Effector memory CD8-positive, alpha-beta T cell (primary cell): ENCODE data around the gene GALNT2.

Experiments used
- ATAC-seq: fragments of 150-1000 bp; cut with Tn5 transposase; replicated peaks from 2 replicates; pipeline ENCODE4 v1.10.0; 2021; ENCODE audit warnings: mild to moderate bottlenecking, moderate library complexity
- DNase-seq, 3 experiments: peaks; one replicate each; pipeline ENCODE4 v3.0.0; 2021
- H3K27ac Mint-ChIP-seq, 2 donors: one replicate each; pipeline ENCODE4 v1.8.0; 2022; ENCODE audit warnings: mild to moderate bottlenecking in 2 of 2, mixed read lengths in 2 of 2, moderate library complexity in 2 of 2
- H3K27me3 Mint-ChIP-seq, 2 donors: one replicate each; pipeline ENCODE4 v1.8.0; 2022; ENCODE audit warnings: mixed read lengths in 2 of 2
- H3K36me3 Mint-ChIP-seq: one replicate; pipeline ENCODE4 v1.8.0; 2022; ENCODE audit warnings: mild to moderate bottlenecking, moderate library complexity, mixed read lengths; ENCODE audit not compliant: insufficient read depth
- H3K4me1 Mint-ChIP-seq, 2 donors: one replicate each; pipeline ENCODE4 v1.8.0; 2022; ENCODE audit warnings: low read depth in 2 of 2, mixed read lengths in 2 of 2
- H3K4me3 Mint-ChIP-seq, 2 donors: one replicate each; pipeline ENCODE4 v1.8.0; 2022; ENCODE audit warnings: mild to moderate bottlenecking in 2 of 2, mixed read lengths in 2 of 2, moderate library complexity in 2 of 2
- H3K9me3 Mint-ChIP-seq, 2 donors: one replicate each; pipeline ENCODE4 v1.8.0; 2022; ENCODE audit warnings: mixed read lengths in 2 of 2

The GALNT2 gene

DNA sequence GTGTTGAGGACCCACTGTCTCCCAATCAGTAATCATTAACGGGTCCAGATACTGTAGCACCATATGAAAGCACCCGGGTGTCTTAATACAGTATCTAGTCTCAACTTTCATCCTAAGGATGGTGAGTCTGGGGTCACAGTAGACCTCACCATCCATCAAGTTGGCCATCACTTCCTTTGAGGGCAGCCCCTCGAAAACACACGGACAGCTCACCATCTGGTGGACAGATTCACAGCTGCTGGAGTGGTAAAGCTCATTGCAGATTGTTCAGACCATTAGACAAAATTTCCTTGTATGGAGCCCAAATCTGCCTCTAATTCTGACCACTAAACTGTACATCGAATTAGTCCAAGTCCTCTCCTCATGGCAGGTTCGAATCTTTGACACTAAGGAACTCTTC, 236.0 kb downstream of the GALNT2 start:
- Mint-ChIP-seq H3K27ac (no peak overlapping the region), H3K4me3 (no peak overlapping the region), H3K36me3 (no peaks in the 10 kb centered on the region), H3K27me3 (peaks cover 0 to 33% of the 10 kb centered on the region in 2 donors), H3K9me3 (no peaks in the 10 kb centered on the region), H3K4me1 (no peaks in the 10 kb centered on the region)
- no peak for DNase-seq
- no peak for ATAC-seq

DNA sequence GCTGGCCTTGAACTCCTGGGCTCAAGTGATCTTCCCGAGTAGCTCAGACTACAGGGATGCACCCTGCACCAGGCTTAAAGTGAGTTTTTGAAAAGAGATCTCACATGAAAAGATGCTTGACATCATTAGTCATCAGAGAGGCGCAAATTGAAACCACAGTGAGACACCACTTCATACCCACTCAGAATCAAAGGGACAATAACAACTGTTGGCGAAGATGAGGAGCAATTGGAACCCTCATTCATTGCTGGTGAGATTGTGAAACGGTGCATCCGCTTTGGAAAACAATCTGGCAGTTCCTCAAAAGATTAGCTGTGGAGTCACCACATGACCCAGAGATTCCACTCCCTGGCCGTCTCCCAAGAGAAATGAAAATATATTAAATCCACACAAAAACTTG, 236.8 kb downstream of the GALNT2 start:
- H3K27ac Mint-ChIP-seq: no peak overlapping the region
- H3K9me3 Mint-ChIP-seq: no peaks in the 10 kb centered on the region
- H3K36me3 Mint-ChIP-seq: no peaks in the 10 kb centered on the region
- H3K4me1 Mint-ChIP-seq: no peaks in the 10 kb centered on the region
- H3K27me3 Mint-ChIP-seq: peaks cover 0 to 33% of the 10 kb centered on the region in 2 donors
- DNase-seq: no peak
- no peak for ATAC-seq
- no peak overlapping the region for H3K4me3 Mint-ChIP-seq

DNA sequence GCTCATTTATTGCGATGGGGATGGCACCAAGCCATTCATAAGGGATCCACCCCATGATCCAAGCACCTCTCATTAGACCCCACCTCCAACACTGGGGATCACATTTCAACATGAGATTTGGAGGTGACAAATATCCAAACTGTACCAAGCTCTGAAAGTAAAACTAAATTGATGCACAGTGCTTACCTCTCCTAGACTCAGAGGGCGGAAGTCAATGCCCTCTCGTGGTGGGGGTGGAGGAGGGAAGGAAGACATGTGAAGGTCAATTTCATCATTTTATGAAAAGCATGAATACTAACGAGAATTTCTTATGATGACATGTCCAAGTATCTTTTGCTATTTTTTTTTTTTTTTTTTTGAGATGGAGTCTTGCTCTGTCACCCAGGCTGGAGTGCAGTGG, 239.1 kb downstream of the GALNT2 start:
- no peak overlapping the region for H3K4me3 Mint-ChIP-seq
- H3K4me1 Mint-ChIP-seq: peaks cover 3 to 4% of the 10 kb centered on the region in 2 donors
- H3K27me3 Mint-ChIP-seq: peaks cover 5 to 33% of the 10 kb centered on the region in 2 donors
- DNase-seq (no peak), ATAC-seq (peak; percentile 33)
- no peaks in the 10 kb centered on the region for H3K36me3 Mint-ChIP-seq
- H3K9me3 Mint-ChIP-seq: no peaks in the 10 kb centered on the region
- no peak overlapping the region for H3K27ac Mint-ChIP-seq

DNA sequence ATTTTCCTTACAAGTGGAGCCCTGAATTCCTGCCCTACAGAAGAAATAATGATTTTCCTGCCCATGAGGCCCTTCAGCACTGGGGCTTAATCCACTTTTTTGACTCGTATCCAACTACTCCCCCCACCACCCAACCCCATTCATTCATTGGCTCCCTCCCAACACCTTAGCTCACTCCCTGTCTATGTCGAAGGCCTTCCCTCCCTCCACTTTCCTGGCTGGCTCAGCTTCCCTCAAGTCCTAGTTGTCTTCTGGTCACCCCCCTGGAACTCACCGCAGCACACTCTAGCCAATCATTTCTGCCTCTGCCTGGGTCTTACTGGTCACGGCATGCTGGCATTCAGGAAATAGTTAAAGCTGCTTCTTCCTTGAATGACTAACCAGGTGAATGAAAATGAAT, 240.2 kb downstream of the GALNT2 start:
- H3K36me3 Mint-ChIP-seq: no peaks in the 10 kb centered on the region
- H3K4me3 Mint-ChIP-seq: no peak overlapping the region
- no peaks in the 10 kb centered on the region for H3K9me3 Mint-ChIP-seq
- H3K27me3 Mint-ChIP-seq: peaks cover 5 to 39% of the 10 kb centered on the region in 2 donors
- H3K27ac Mint-ChIP-seq: no peak overlapping the region
- ATAC-seq (no peak), DNase-seq (no peak)
- peaks cover 3 to 4% of the 10 kb centered on the region in 2 donors for H3K4me1 Mint-ChIP-seq

DNA sequence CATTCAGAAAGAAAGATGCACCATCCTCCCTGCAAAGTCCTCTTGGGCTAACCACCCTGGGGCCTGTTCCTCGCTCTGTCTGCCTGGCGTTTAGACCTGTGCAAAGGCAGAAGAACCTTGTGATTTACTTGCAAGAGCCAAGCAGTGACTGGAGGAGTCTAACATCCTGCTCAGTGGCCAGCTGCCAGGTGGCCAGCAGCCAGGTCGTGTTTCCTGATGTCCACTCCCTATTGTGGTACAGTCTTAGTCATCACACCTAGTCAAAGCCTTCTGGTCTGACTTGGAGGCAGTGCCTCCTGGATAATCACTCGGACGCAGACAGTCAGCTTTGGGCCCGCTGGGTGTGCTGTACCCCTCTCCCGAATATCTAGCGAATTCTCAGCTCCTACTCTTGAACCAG, 241.0 kb downstream of the GALNT2 start:
- H3K4me1 Mint-ChIP-seq: peaks cover 3 to 4% of the 10 kb centered on the region in 2 donors
- DNase-seq (no peak), ATAC-seq (no peak)
- no peaks in the 10 kb centered on the region for H3K36me3 Mint-ChIP-seq
- H3K27ac Mint-ChIP-seq: no peak overlapping the region
- H3K4me3 Mint-ChIP-seq: no peak overlapping the region
- peaks cover 9 to 37% of the 10 kb centered on the region in 2 donors for H3K27me3 Mint-ChIP-seq
- H3K9me3 Mint-ChIP-seq: no peaks in the 10 kb centered on the region

DNA sequence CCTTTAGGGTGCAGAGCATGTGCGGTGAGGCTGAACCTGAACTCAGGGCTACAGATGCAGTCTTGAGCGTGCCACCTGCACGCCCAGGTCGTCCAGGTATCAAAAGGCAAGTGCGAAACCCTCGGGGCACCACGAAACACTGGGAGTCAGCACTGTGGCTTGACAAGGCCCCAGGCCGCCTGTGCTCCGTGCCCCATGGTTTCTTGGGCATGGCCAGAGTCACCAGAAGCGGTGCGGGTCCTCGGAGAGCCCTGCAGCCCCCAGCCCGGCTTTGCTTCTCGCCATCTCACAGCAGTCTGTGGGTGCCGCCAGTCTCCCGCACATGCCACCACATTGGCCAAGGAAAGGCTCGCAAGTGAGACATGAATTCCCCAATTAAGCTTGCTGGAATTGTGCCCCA, 241.8 kb downstream of the GALNT2 start:
- peaks cover 3 to 4% of the 10 kb centered on the region in 2 donors for H3K4me1 Mint-ChIP-seq
- DNase-seq: no peak
- no peak overlapping the region for H3K4me3 Mint-ChIP-seq
- H3K27me3 Mint-ChIP-seq: peaks cover 12 to 36% of the 10 kb centered on the region in 2 donors
- no peaks in the 10 kb centered on the region for H3K9me3 Mint-ChIP-seq
- H3K36me3 Mint-ChIP-seq: no peaks in the 10 kb centered on the region
- ATAC-seq: no peak
- H3K27ac Mint-ChIP-seq: no peak overlapping the region

DNA sequence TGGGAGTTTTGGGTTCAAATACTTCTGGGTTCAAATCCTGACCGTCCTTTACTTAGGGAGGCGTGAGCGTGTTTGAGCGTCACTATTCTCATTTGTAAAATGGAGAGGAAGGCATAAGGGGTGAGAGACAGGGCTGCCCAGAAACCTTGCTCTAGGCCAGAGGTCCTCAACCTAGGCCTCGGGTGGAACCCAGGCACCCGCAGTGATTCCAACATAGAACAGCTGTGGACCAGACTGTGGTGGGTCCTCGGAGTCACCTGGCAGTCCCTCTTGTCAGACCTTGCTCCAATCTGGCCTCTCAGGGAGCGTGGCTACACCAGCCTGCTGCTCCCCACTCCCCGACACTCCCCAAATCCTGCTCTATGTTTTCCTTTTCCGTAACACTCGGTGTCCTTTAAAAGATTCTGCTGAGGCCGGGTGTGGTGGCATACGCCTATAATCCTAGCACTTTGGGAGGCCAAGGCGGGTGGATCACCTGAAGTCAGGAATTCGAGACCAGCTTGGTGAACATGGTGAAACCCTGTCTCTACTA, 242.7 kb downstream of the GALNT2 start:
- H3K9me3 Mint-ChIP-seq: no peaks in the 10 kb centered on the region
- H3K27ac Mint-ChIP-seq: no peak overlapping the region
- H3K4me3 Mint-ChIP-seq: no peak overlapping the region
- H3K4me1 Mint-ChIP-seq: peaks cover 3 to 4% of the 10 kb centered on the region in 2 donors
- ATAC-seq (no peak), DNase-seq (no peak)
- peaks cover 12 to 40% of the 10 kb centered on the region in 2 donors for H3K27me3 Mint-ChIP-seq
- H3K36me3 Mint-ChIP-seq: no peaks in the 10 kb centered on the region

DNA sequence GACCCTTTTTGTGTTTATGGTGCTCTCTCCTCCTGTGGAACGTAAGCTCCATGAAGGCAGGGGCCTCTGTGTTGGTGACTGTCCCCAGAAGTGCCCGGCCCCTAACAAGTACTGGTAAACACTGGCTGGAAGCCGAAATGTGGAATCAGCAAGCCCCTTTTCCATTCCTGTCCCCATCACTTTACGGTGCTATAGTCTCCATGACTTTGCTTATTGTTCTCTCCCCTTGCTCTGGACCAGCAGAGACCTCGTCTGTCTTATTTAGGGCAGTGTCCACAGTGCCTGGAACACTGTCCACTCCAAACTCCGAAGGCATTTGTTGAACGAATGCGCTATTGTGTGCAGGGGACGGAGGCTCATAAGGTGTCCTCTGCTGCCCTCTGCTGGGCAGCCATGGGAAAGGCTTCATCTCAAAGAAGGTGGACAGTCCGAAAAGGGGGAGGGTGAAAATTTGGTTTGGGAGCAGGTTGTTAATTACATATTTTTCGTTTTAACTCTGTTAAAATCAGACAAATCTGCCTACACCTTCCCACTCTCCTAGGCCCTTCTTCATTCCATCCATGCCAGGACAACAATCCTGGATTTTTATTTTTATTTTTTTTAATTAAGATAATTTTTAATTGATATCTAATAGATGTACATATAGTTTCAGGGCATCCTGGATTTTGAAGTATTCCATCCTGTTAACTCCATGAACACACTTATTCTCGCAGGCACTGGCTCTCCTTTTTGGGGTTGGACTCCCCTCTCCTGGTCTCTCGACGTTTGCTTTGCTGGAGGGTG, 243.5 kb downstream of the GALNT2 start:
- Mint-ChIP-seq H3K9me3 (no peaks in the 10 kb centered on the region), H3K27me3 (peaks cover 12 to 40% of the 10 kb centered on the region in 2 donors), H3K36me3 (no peaks in the 10 kb centered on the region), H3K4me3 (no peak overlapping the region), H3K4me1 (peaks cover 3 to 4% of the 10 kb centered on the region in 2 donors), H3K27ac (no peak overlapping the region)
- peak; percentile 50 to 56 (median 54) for DNase-seq
- peak; percentile 85 for ATAC-seq

DNA sequence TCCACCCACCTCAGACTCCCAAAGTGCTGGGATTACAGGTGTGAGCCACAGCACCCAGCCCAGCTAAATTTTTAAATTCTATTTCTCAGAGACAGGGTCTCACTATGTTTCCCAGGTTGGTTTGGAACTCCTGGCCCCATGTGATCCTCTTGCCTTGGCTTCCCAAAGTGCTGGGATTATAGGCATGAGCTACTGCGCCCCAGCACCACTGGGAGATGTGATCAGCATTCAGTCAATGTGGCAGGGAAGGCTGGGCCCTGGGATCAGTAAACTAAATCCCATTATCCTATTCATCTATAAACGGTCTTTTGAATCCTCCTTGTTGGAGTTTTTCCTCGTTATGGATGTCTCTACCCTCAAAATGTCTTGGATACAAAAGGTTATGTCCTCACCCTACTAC, 245.6 kb downstream of the GALNT2 start:
- no peak for DNase-seq
- Mint-ChIP-seq H3K27ac (no peak overlapping the region), H3K4me1 (peaks cover 3 to 4% of the 10 kb centered on the region in 2 donors), H3K4me3 (no peak overlapping the region), H3K9me3 (no peaks in the 10 kb centered on the region), H3K36me3 (no peaks in the 10 kb centered on the region), H3K27me3 (peaks cover 12 to 41% of the 10 kb centered on the region in 2 donors)
- ATAC-seq: no peak

DNA sequence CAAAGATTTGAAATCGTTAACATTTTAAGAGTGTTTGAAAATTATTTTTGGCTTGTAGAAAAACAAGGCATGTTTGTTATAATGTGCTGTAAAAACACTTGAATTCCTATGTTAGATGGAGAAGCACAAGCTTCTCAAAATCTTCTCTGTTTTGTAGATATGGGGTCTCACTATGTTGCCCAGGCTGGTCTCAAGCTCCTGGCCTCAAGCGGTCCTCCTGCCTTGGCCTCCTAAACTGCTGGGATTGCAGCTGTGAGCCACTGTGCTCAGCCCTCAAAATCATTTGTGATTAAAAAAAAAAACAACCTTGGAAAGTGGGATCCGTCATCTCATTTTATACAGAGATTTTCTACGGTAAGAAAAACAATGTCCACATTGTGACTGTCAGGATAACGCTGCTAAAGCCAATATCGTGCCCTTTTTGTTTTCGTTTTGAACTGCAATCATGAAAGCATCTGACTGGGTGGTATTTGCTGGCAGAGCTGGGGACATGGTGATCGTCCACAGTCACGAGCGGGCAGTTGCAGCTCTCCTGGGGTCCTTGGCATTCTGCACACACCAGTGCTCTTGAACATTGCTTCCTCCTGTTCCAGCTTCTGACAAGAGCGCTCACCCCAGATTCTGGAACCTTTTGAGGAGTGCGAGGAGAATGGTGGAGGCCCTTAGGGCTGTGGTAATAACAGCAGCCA, 246.6 kb downstream of the GALNT2 start:
- no peak overlapping the region for H3K4me3 Mint-ChIP-seq
- H3K27me3 Mint-ChIP-seq: peaks cover 12 to 50% of the 10 kb centered on the region in 2 donors
- no peaks in the 10 kb centered on the region for H3K9me3 Mint-ChIP-seq
- DNase-seq (no peak), ATAC-seq (no peak)
- H3K27ac Mint-ChIP-seq: no peak overlapping the region
- peaks cover 3 to 4% of the 10 kb centered on the region in 2 donors for H3K4me1 Mint-ChIP-seq
- no peaks in the 10 kb centered on the region for H3K36me3 Mint-ChIP-seq

DNA sequence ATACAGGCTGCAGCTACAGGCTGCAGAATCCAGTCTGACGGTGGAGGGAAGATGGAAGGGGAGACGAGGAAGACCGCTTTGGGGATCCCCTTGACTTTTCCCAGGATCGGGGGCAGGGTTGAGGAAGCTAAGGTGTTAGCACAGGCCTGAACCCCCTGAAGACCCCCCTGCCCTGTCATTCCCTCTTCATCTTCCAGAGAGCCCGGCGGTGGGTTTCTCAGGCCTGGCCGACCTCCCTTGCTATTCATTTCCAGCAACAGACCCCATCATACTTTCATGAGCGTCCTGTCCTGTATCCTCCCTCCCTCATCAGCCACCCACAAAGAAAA, 247.1 kb downstream of the GALNT2 start:
- DNase-seq: no peak

DNA sequence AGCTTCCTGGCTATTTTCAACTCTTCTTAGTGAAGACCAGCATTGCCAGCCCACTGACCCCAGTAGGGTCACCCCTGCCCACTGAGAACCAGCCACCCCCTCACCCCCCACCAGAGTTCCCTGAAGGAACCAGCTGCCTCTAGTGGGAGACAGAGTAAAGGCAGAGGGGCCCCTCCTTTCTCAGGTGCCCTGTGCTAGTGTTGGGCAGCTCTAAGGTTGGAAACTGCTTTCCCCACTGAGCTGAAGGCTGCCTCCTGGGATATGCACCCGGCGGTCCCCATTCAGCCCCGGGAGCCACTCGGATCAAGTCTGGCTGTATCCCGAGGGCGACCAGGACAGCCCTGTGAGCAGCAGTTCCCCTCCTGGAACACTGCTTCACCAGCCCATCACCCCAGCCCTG, 248.1 kb downstream of the GALNT2 start:
- no peak for DNase-seq
- Mint-ChIP-seq H3K4me3 (no peak overlapping the region), H3K9me3 (no peaks in the 10 kb centered on the region)

More for the DNA sequence above, 247.1 kb downstream of the GALNT2 start:
- Mint-ChIP-seq H3K4me3 (no peak overlapping the region), H3K27me3 (peaks cover 12 to 55% of the 10 kb centered on the region in 2 donors), H3K4me1 (peaks cover 3 to 4% of the 10 kb centered on the region in 2 donors), H3K36me3 (no peaks in the 10 kb centered on the region), H3K9me3 (no peaks in the 10 kb centered on the region), H3K27ac (no peak overlapping the region)
- ATAC-seq: no peak

DNA sequence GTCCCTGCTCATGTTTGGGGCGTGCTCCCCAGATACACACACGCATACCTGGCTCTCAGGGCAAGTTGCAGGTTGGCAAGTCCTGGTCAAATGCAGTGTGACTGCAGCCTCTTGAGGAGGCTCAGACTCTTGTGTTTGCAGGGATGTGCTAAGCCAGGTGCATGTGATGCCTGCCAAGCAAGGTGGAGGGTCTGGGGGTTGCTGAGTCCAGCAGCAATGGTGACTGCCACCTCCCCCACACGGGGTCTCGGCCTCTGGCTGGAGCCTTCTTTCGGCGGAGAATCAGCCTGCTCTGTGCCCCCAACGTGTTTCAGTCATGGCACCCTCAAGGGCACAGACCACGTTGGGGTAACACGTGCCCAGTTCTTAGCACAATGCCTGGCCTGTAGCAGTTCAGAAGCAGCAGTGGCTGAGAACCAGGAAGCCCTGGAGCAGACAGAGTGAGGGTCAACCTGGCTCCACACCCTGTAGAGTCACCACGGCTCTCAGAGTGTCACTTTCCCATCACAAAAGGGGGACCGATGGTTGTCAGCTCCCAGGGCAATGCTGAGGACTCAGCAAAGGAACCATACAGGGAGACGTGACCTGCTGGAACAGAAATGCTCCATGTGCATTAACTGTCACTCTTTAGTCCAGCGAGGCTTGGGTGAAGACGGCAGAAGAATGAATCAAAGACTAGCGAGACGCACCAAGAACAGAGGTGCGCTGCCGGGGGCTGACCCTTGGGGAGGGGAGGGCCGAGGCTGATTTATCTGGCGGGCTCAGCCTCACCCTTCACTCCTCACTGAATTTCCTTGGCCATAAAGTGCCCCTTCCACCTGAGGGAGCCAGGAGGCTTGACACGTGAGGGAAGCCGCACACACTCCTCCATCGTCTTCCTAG, 250.1 kb downstream of the GALNT2 start:
- Mint-ChIP-seq H3K9me3 (no peaks in the 10 kb centered on the region), H3K4me3 (no peak overlapping the region), H3K27ac (no peak overlapping the region), H3K27me3 (peaks cover 7 to 56% of the 10 kb centered on the region in 2 donors), H3K36me3 (no peaks in the 10 kb centered on the region), H3K4me1 (no peaks in the 10 kb centered on the region)
- ATAC-seq (no peak), DNase-seq (no peak)

More for the DNA sequence above, 248.1 kb downstream of the GALNT2 start:
- no peaks in the 10 kb centered on the region for H3K36me3 Mint-ChIP-seq
- no peak for ATAC-seq
- peaks cover 3 to 4% of the 10 kb centered on the region in 2 donors for H3K4me1 Mint-ChIP-seq
- peaks cover 12 to 60% of the 10 kb centered on the region in 2 donors for H3K27me3 Mint-ChIP-seq
- H3K27ac Mint-ChIP-seq: no peak overlapping the region
